Type B pancreatic cell (in vitro differentiated cells): ENCODE measurements around the gene ANKRA2. TPM values are rescaled to one million over a fixed set of nuclear protein-coding genes. Genes with fewer than 3 reads are reported as not detected.

ENCODE experiments used
- DNase-seq: peaks from one replicate; pipeline ENCODE4 v3.0.0; 2021; ENCODE audit warnings: mixed read lengths; ENCODE audit not compliant: unreplicated experiment; ENCODE audit errors: extremely low spot score
- H3K27ac Mint-ChIP-seq: 2 replicates; pipeline ENCODE4 v1.8.0; 2021; ENCODE audit warnings: mild to moderate bottlenecking, mixed read lengths
- H3K27me3 Mint-ChIP-seq: 2 replicates; pipeline ENCODE4 v1.8.0; 2021; ENCODE audit warnings: mixed read lengths
- H3K36me3 Mint-ChIP-seq: 2 replicates; pipeline ENCODE4 v1.8.0; 2021; ENCODE audit warnings: mixed read lengths
- H3K4me1 Mint-ChIP-seq: one replicate; pipeline ENCODE4 v1.8.0; 2021; ENCODE audit warnings: mixed read lengths; ENCODE audit not compliant: unreplicated experiment
- H3K4me3 Mint-ChIP-seq: 2 replicates; pipeline ENCODE4 v1.8.0; 2021; ENCODE audit warnings: mild to moderate bottlenecking, mixed read lengths
- H3K9me3 Mint-ChIP-seq: 2 replicates; pipeline ENCODE4 v1.8.0; 2021; ENCODE audit warnings: mixed read lengths
- CTCF ChIP-seq: fragments of 200-600 bp; sonication (generic); conservative IDR thresholded peaks from 2 replicates; pipeline ENCODE4 v1.5.0; 2021; ENCODE audit warnings: antibody characterized with exemption, mild to moderate bottlenecking
- total RNA-seq: library from RNA; stranded (reverse); gene quantifications from 2 replicates; pipeline ENCODE4 v1.2.1, GENCODE V29; 2021; ENCODE audit warnings: low replicate concordance

The ANKRA2 gene
- total RNA-seq, 1 donor from 2014 or later = 23.2 TPM

- TF ChIP-seq CTCF = no peak
- no peaks in the 10 kb centered on the region for H3K4me1 Mint-ChIP-seq
- no peaks in the 10 kb centered on the region for H3K27me3 Mint-ChIP-seq
- H3K4me3 Mint-ChIP-seq = no peak overlapping the region
- peak overlapping the region; percentile 2 for H3K27ac Mint-ChIP-seq
- peaks cover 5% of the 10 kb centered on the region for H3K9me3 Mint-ChIP-seq
- no peak for DNase-seq
- H3K36me3 Mint-ChIP-seq = no peaks in the 10 kb centered on the region
Observed at GRCh38 chr5:73605223-73606087, 40.0 kb upstream of the ANKRA2 start.

GRCh38 chr5:73603998-73604397, 38.6 kb upstream of the ANKRA2 start:
- Mint-ChIP-seq H3K27me3 (no peaks in the 10 kb centered on the region), H3K4me3 (no peak overlapping the region), H3K4me1 (no peaks in the 10 kb centered on the region), H3K9me3 (peaks cover 5% of the 10 kb centered on the region), H3K27ac (no peak overlapping the region), H3K36me3 (no peaks in the 10 kb centered on the region)
- no peak for DNase-seq
- no peak for TF ChIP-seq CTCF

DNA sequence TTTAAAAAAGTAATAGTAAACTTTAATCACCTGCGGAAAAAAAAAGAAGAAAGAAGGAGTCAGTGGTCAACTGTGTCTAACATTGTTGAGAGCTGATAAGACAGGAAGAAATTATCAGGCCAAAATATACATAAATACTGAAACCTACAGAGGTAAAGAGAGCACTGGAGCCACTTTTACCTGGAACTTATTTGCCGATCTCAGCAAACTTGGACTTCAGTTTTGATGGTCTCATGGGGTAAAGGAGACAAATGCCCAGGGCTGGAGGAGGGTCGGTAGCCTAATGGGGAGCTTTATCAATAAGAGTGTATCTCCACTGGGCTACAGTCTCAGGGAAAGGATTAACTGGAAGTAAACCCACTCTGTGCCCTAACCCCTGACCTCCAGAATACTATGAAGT, 33.9 kb upstream of the ANKRA2 start:
- no peak overlapping the region for H3K4me3 Mint-ChIP-seq
- H3K9me3 Mint-ChIP-seq = peaks cover 5% of the 10 kb centered on the region
- TF ChIP-seq CTCF = no peak
- H3K36me3 Mint-ChIP-seq = no peaks in the 10 kb centered on the region
- H3K27ac Mint-ChIP-seq = no peak overlapping the region
- H3K4me1 Mint-ChIP-seq = no peaks in the 10 kb centered on the region
- no peak for DNase-seq
- H3K27me3 Mint-ChIP-seq = no peaks in the 10 kb centered on the region

DNA sequence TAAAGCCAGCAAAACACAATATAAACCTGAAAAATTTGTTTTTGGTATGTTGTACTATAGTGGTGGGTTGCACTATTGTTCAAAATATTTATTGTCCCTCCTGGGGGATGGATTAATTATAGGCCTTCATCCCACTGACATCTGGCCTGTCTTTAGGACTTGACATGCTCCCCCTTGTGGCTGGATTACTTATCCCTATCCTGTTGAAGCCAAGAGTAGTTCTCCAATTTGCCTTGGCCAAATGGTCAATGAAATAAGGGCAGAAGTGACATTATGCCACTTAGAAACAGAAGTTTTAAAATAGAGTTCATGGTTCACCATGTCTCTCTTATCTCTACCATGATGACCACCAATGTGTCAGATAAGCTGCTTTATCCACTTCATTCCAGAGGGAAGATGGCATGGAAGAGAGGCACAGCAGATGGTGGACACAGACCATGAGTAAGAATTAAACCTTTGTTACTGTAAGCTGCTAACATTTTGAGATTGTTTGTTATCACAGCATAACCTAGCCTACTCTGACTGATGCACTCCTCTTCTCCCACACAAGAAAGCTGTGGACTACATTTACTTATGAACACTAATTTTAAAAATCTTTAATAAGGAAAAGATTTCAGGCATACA, 31.4 kb upstream of the ANKRA2 start:
- H3K4me3 Mint-ChIP-seq = no peak overlapping the region
- no peak overlapping the region for H3K27ac Mint-ChIP-seq
- no peaks in the 10 kb centered on the region for H3K36me3 Mint-ChIP-seq
- H3K4me1 Mint-ChIP-seq = no peaks in the 10 kb centered on the region
- no peaks in the 10 kb centered on the region for H3K27me3 Mint-ChIP-seq
- no peak for DNase-seq
- peaks cover 3% of the 10 kb centered on the region for H3K9me3 Mint-ChIP-seq
- peak; percentile 79 for TF ChIP-seq CTCF

- no peak for DNase-seq
- Mint-ChIP-seq H3K9me3 (no peaks in the 10 kb centered on the region), H3K27ac (no peak overlapping the region), H3K4me1 (no peaks in the 10 kb centered on the region), H3K4me3 (no peak overlapping the region), H3K36me3 (no peaks in the 10 kb centered on the region), H3K27me3 (no peaks in the 10 kb centered on the region)
- no peak for TF ChIP-seq CTCF
Observed at GRCh38 chr5:73592551-73592950, 27.1 kb upstream of the ANKRA2 start.
